Activated T-helper 17 cell treated with anti-CD3 and anti-CD28 coated beads, Interleukin-2, amount 50 U/mL, for 72 hours (primary cell): Measurements from ENCODE around the gene WASF2. TPM values are rescaled to one million over a fixed set of nuclear protein-coding genes. Genes with fewer than 3 reads are reported as not detected.
"Not testable (repeated sequence)": the region's sequence is repeated elsewhere in the genome, so short reads cannot be mapped to it uniquely, and the experiment has no call there.

Source experiments
- ATAC-seq: fragments of 150-1000 bp; cut with Tn5 transposase; replicated peaks from 2 replicates; pipeline ENCODE4 v1.10.0; 2021; ENCODE audit warnings: mild to moderate bottlenecking, moderate library complexity
- H3K27ac Mint-ChIP-seq: one replicate; pipeline ENCODE4 v1.8.0; 2022; ENCODE audit warnings: mixed read lengths
- H3K27me3 Mint-ChIP-seq: one replicate; pipeline ENCODE4 v1.8.0; 2022; ENCODE audit warnings: mixed read lengths
- H3K36me3 Mint-ChIP-seq: one replicate; pipeline ENCODE4 v1.8.0; 2022; ENCODE audit warnings: low read depth, mild to moderate bottlenecking, mixed read lengths
- H3K4me1 Mint-ChIP-seq: one replicate; pipeline ENCODE4 v1.8.0; 2022; ENCODE audit warnings: mixed read lengths
- H3K4me3 Mint-ChIP-seq: one replicate; pipeline ENCODE4 v1.8.0; 2022; ENCODE audit warnings: mild to moderate bottlenecking, mixed read lengths
- H3K9me3 Mint-ChIP-seq: one replicate; pipeline ENCODE4 v1.8.0; 2022; ENCODE audit warnings: mixed read lengths
- total RNA-seq, 2 donors: library from RNA; stranded (reverse); gene quantifications; one replicate each; pipeline ENCODE4 v1.2.3, GENCODE V29; 2022

Gene WASF2, protein sequence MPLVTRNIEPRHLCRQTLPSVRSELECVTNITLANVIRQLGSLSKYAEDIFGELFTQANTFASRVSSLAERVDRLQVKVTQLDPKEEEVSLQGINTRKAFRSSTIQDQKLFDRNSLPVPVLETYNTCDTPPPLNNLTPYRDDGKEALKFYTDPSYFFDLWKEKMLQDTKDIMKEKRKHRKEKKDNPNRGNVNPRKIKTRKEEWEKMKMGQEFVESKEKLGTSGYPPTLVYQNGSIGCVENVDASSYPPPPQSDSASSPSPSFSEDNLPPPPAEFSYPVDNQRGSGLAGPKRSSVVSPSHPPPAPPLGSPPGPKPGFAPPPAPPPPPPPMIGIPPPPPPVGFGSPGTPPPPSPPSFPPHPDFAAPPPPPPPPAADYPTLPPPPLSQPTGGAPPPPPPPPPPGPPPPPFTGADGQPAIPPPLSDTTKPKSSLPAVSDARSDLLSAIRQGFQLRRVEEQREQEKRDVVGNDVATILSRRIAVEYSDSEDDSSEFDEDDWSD
- 100 to 1,000 TPM in 1 of 2 donors, 10 to 100 TPM in 1; 85.7 to 125 TPM for total RNA-seq

- Mint-ChIP-seq H3K4me1 (peaks cover 14% of the 10 kb centered on the region), H3K27me3 (no peaks in the 10 kb centered on the region), H3K4me3 (peak within 1 kb of the TSS; percentile 98), H3K27ac (peak within 1 kb of the TSS; percentile 98), H3K36me3 (peaks cover 25% of the 10 kb centered on the region), H3K9me3 (no peaks in the 10 kb centered on the region)
- peak; percentile 98 for ATAC-seq
Observed at GRCh38 chr1:27489973-27490741, at the start of gene WASF2. TSS of gene WASF2 (minus strand) at chr1:27490167. CDS start at chr1:27428890, 61,277 bp downstream.

DNA sequence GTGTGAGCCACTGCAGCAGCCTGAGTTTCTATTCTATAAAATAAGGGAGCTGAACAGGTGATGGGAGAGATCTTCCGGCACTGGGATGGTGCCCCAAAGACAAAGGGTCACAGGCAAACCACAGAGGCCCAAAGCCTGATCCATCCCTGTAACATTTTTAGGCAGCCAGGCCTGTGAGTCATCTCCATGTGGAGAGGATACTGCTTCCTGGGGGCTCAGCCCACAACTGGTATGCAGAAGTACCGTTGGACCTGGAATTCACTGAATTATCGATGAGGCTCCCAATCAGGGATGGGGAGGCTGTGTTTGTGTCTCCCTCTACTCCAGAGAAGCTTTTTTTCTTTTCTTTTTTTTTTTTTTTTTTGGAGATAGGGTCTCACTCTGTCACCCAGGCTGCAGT, 48.8 kb upstream of the WASF2 start:
- H3K4me3 Mint-ChIP-seq = no peak overlapping the region
- H3K36me3 Mint-ChIP-seq = peaks cover 14% of the 10 kb centered on the region
- no peak for ATAC-seq
- no peaks in the 10 kb centered on the region for H3K27me3 Mint-ChIP-seq
- peaks cover 16% of the 10 kb centered on the region for H3K4me1 Mint-ChIP-seq
- no peak overlapping the region for H3K27ac Mint-ChIP-seq
- no peaks in the 10 kb centered on the region for H3K9me3 Mint-ChIP-seq

DNA sequence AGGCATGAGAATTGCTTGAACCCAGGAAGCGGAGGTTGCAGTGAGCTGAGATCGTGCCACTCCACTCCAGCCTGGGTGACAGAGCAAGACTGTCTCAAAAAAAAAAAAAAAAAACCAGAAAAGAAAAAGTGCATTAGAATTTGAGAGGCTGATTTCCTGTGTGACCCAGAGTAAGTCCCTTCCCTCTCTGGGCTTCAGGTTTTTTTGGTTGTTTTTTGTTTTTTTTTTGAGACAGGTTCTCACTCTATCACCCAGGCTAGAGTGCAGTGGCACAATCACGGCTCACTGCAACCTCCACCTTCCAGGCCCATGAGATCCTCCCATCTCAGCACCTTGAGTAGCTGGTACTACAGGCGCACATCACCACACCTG, 48.3 kb upstream of the WASF2 start:
- not testable (repeated sequence) for H3K9me3 Mint-ChIP-seq, ATAC-seq, H3K27me3 Mint-ChIP-seq, H3K4me3 Mint-ChIP-seq, H3K27ac Mint-ChIP-seq
- peaks cover 17% of the 10 kb centered on the region for H3K4me1 Mint-ChIP-seq
- peaks cover 19% of the 10 kb centered on the region for H3K36me3 Mint-ChIP-seq

- Mint-ChIP-seq H3K4me3 (no peak overlapping the region), H3K9me3 (no peaks in the 10 kb centered on the region), H3K27me3 (no peaks in the 10 kb centered on the region), H3K36me3 (peaks cover 26% of the 10 kb centered on the region), H3K27ac (no peak overlapping the region), H3K4me1 (peaks cover 27% of the 10 kb centered on the region)
- ATAC-seq = no peak
Observed at GRCh38 chr1:27536767-27537166, 46.8 kb upstream of the WASF2 start.

- Mint-ChIP-seq H3K9me3 (no peaks in the 10 kb centered on the region), H3K4me3 (no peak overlapping the region), H3K27ac (peak overlapping the region; percentile 40), H3K36me3 (peaks cover 28% of the 10 kb centered on the region), H3K4me1 (peaks cover 28% of the 10 kb centered on the region), H3K27me3 (no peaks in the 10 kb centered on the region)
- no peak for ATAC-seq
Observed at GRCh38 chr1:27536010-27536757, 46.2 kb upstream of the WASF2 start.

DNA sequence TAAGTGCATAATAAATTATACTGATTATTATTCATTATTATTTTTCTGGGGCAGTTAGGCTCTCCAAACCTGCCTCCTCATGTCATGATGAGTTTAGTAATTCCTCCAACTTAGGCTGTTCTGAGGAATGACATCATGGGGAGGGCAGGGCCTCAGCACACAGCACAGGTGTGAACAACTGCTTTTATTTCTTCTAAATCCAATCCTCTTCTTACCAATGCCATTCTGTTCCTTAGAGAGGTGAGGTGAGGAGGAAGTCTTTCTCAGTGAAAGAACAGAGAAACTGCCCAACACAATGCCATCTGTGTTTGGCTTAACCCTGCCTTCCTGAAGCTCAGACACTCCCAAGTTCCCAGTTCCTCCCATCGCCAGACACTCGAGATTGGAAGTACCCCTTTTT, 45.4 kb upstream of the WASF2 start:
- Mint-ChIP-seq H3K9me3 (no peaks in the 10 kb centered on the region), H3K4me3 (no peak overlapping the region), H3K27ac (peak overlapping the region; percentile 40), H3K36me3 (peaks cover 26% of the 10 kb centered on the region), H3K4me1 (peaks cover 25% of the 10 kb centered on the region), H3K27me3 (no peaks in the 10 kb centered on the region)
- no peak for ATAC-seq

DNA sequence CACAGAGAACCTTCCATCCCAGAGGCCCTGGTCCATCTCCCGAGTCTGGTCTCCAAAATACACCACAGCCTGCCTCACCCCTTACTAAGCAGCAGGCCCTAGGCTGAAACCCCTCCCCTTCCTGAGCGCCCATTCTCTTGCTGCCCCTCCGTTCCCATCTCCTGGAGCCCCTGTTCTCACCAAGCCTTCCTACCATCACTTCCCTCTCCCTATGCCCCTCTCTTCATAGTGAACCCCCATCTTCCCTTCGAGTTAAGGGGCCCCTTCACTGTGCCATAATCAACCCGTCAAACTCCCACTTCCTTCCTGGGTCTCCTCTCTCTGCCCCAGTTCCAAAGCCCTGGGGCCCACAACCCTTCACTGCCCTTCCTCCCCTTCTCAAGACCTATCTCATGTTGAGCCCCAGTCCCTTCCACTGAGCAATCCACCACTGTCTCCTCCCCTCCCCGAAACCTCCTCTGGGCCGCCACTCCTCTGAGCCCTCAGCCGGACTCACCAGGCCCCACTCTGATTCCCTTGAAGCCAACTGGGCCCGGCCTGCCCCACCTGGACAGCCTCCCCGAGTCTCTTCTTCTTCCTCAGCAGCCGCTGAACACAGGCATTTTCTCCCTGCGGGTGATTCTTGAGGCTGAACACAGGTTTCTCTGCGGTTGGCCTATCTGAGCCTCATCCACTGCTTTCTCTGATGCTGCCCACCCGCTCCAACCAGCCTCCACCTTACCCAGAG, 42.2 kb upstream of the WASF2 start:
- Mint-ChIP-seq H3K4me3 (peak overlapping the region; percentile 1), H3K36me3 (peaks cover 34% of the 10 kb centered on the region), H3K27me3 (no peaks in the 10 kb centered on the region), H3K9me3 (no peaks in the 10 kb centered on the region), H3K27ac (peak overlapping the region; percentile 83), H3K4me1 (peaks cover 32% of the 10 kb centered on the region)
- ATAC-seq = peak; percentile 7

- H3K27me3 Mint-ChIP-seq = no peaks in the 10 kb centered on the region
- H3K27ac Mint-ChIP-seq = no peak overlapping the region
- no peak for ATAC-seq
- H3K36me3 Mint-ChIP-seq = peaks cover 46% of the 10 kb centered on the region
- no peaks in the 10 kb centered on the region for H3K9me3 Mint-ChIP-seq
- no peak overlapping the region for H3K4me3 Mint-ChIP-seq
- peaks cover 46% of the 10 kb centered on the region for H3K4me1 Mint-ChIP-seq
Observed at GRCh38 chr1:27530192-27530591, 40.2 kb upstream of the WASF2 start.

- peak overlapping the region; percentile 67 for H3K4me3 Mint-ChIP-seq
Observed at GRCh38 chr1:27529704-27530018, 39.7 kb upstream of the WASF2 start.

DNA sequence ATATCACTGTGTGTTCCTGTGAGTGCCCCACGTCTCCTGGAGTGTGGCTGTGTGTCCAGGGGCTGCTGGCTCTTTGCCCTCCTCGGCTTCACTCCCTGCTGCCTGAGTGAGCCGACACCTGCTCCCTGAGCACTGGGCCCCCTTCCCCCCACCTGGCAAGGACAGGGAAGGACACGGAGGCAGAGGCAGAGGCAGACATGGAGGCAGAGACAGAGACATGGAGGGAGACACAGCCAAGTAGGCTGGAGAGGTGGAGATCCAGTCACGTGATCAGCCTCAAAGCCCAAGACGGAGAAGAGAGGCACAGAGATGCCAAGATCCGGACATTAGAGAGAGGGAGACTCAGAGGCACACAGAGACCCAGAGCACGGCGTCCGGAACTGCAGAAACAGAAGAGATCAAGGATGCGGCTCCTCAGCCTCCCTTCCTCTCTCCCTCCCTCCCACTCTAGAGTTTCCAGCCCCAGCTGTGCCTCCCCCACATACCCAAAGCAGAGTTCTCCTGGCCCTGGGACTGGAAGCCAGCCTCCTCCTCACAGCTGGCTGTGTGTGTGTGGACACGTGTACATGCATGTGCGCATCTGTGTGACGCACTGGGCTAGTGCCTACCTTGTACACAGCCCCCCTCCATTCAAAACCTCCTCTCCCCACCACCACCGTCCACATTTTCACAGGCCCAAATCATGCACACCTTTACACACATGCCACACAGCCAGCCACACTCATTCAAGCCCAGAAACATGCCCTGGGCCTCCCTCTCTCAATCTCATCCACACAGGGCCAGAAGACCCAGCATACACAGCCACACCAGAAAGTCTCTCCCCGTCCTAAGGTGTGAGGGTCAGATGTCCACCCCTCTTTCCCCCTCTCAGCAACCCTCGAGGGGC, 39.1 kb upstream of the WASF2 start:
- Mint-ChIP-seq H3K4me1 (peaks cover 57% of the 10 kb centered on the region), H3K9me3 (no peaks in the 10 kb centered on the region), H3K27me3 (no peaks in the 10 kb centered on the region), H3K4me3 (peak overlapping the region; percentile 67), H3K27ac (peak overlapping the region; percentile 63), H3K36me3 (peaks cover 48% of the 10 kb centered on the region)
- no peak for ATAC-seq

More at GRCh38 chr1:27529704-27530018, 39.7 kb upstream of the WASF2 start:
- Mint-ChIP-seq H3K4me1 (peaks cover 51% of the 10 kb centered on the region), H3K27ac (peak overlapping the region; percentile 63), H3K36me3 (peaks cover 44% of the 10 kb centered on the region), H3K27me3 (no peaks in the 10 kb centered on the region), H3K9me3 (no peaks in the 10 kb centered on the region)
- no peak for ATAC-seq

GRCh38 chr1:27527890-27528817, 38.2 kb upstream of the WASF2 start:
- Mint-ChIP-seq H3K4me1 (peaks cover 57% of the 10 kb centered on the region), H3K36me3 (peaks cover 40% of the 10 kb centered on the region), H3K9me3 (no peaks in the 10 kb centered on the region), H3K4me3 (peak overlapping the region; percentile 67), H3K27ac (peak overlapping the region; percentile 63), H3K27me3 (no peaks in the 10 kb centered on the region)
- peak; percentile 42 for ATAC-seq

DNA sequence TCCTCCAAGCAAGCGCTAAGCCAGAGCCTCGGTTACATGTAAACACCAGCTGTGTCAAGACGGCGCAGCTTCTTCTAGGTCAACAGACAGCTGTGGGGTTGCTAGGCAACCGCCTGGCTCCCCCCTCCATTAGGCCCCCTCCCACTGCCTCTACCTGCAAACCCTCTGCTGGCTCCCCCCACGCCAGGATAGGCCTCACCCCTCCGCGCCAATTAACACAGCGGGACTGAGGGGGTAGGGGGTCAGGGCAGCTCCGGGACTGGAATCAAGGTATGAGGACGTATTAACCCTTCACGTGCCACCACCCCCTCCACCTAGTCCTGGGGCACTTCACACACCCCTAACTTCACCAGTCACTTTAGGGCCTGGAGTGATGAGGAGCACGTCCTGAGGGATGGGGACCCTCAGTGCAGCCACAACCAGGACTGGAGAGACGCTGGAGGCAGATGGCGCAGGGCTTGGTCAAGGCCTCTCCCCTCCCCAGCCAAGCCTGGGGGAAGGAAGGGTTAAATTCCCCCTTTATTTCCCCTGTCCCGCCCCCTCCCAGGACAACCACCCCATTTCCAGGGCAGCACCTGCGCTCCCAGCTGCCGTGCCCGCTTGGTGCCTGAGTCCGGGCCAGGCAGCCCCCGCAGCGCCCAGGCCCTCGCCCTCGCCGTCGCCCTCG, 37.4 kb upstream of the WASF2 start:
- H3K27ac Mint-ChIP-seq = peak overlapping the region; percentile 92
- no peaks in the 10 kb centered on the region for H3K9me3 Mint-ChIP-seq
- H3K36me3 Mint-ChIP-seq = peaks cover 42% of the 10 kb centered on the region
- H3K4me1 Mint-ChIP-seq = peaks cover 49% of the 10 kb centered on the region
- peak overlapping the region; percentile 95 for H3K4me3 Mint-ChIP-seq
- H3K27me3 Mint-ChIP-seq = no peaks in the 10 kb centered on the region
- no peak for ATAC-seq
